GM20000 (cell line): ENCODE results near the gene ZER1.

Experiments used
- DNase-seq: peaks from one replicate; pipeline ENCODE4 v3.0.0; 2012; ENCODE audit warnings: low spot score
- CTCF ChIP-seq: IDR thresholded peaks from 2 replicates; pipeline ENCODE4 v1.5.1; 2012; ENCODE audit warnings: mild to moderate bottlenecking, control low read depth; ENCODE audit errors: extremely low read depth, missing control alignments

ZER1 gene

GRCh38 chr9:128689293-128689774 is 82.4 kb downstream of the ZER1 start:
- no peak for DNase-seq

GRCh38 chr9:128688501-128689292 is 83.0 kb downstream of the ZER1 start, which contains the start of gene SET:
Gene SET, plus strand, starts transcription at chr9:128689222. Its CDS starts 361 bp downstream, at chr9:128689583.
- TF ChIP-seq CTCF: no peak
- peak; percentile 100 for DNase-seq

More at GRCh38 chr9:128689293-128689774, 82.4 kb downstream of the ZER1 start:
- no peak for TF ChIP-seq CTCF

- DNase-seq: no peak
- no peak for TF ChIP-seq CTCF
Observed at GRCh38 chr9:128687453-128687852, 84.3 kb downstream of the ZER1 start.

GRCh38 chr9:128685636-128686489 is 85.9 kb downstream of the ZER1 start:
- no peak for TF ChIP-seq CTCF
- peak; percentile 73 for DNase-seq

- TF ChIP-seq CTCF: no peak
- peak; percentile 87 for DNase-seq
Observed at GRCh38 chr9:128684325-128685199, 87.2 kb downstream of the ZER1 start.

- TF ChIP-seq CTCF: no peak
- DNase-seq: no peak
Observed at GRCh38 chr9:128684065-128684324, 87.7 kb downstream of the ZER1 start.
